Adipocyte (in vitro differentiated cells): ENCODE measurements around the gene NOL4L.

ENCODE experiments used
- DNase-seq: peaks from one replicate; pipeline ENCODE4 v3.0.0-alpha.2; 2015; ENCODE audit warnings: low read depth
- H3K27me3 ChIP-seq: replicated peaks from 2 replicates; pipeline ENCODE4 v1.7.0; 2013; ENCODE audit warnings: mild to moderate bottlenecking, low read length, moderate library complexity; ENCODE audit not compliant: control insufficient read depth, insufficient read depth
- H3K36me3 ChIP-seq: 2 replicates; pipeline ENCODE4 v1.7.0; 2013; ENCODE audit warnings: low read length, mild to moderate bottlenecking, moderate library complexity; ENCODE audit not compliant: control insufficient read depth, insufficient read depth, severe bottlenecking
- H3K4me1 ChIP-seq: 2 replicates; pipeline ENCODE4 v1.7.0; 2013; ENCODE audit warnings: mild to moderate bottlenecking, low read length, moderate library complexity; ENCODE audit not compliant: control insufficient read depth, insufficient read depth
- H3K4me3 ChIP-seq: 2 replicates; pipeline ENCODE4 v1.7.0; 2013; ENCODE audit warnings: mild to moderate bottlenecking, low read length, moderate library complexity
- H3K9ac ChIP-seq: 2 replicates; pipeline ENCODE4 v1.7.0; 2013; ENCODE audit warnings: mild to moderate bottlenecking, low read length, moderate library complexity
- H3K9me3 ChIP-seq: 2 replicates; pipeline ENCODE4 v1.7.0; 2013; ENCODE audit warnings: mild to moderate bottlenecking, low read length, moderate library complexity; ENCODE audit not compliant: control insufficient read depth

Gene NOL4L

GRCh38 chr20:32480371-32481241 is 104.5 kb downstream of the NOL4L start:
- H3K27me3 ChIP-seq = no peaks in the 10 kb centered on the region
- no peak for DNase-seq
- no peaks in the 10 kb centered on the region for H3K9me3 ChIP-seq
- H3K36me3 ChIP-seq = no peaks in the 10 kb centered on the region
- peaks cover 36% of the 10 kb centered on the region for H3K4me1 ChIP-seq
- H3K9ac ChIP-seq = peak overlapping the region; percentile 58
- peak overlapping the region; percentile 9 for H3K4me3 ChIP-seq

DNA sequence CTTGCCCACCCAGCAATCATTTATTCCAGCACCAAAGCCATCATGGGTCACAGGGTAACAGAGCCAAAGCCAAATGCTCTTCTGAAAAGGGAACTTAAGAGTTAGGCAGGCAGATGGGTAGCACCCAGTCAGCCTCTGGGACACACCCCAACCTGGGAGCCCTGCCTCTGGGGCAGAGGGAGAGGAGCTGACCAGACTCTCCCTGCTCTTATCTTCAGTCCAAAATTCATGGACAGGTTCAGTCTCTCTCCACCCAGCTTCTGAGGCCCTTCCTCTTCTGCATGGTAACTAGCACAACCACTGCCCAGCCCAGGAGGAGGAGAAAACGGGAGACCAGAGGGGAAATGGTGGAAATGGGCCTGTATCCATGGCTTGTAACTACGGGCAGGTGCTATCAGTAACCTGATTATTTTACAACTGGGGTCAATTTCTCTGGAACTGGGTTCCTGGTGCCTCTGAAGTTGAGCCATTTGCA is 105.4 kb downstream of the NOL4L start:
- H3K27me3 ChIP-seq = no peaks in the 10 kb centered on the region
- no peak overlapping the region for H3K9ac ChIP-seq
- H3K9me3 ChIP-seq = no peaks in the 10 kb centered on the region
- no peak overlapping the region for H3K4me3 ChIP-seq
- no peak for DNase-seq
- no peaks in the 10 kb centered on the region for H3K36me3 ChIP-seq
- H3K4me1 ChIP-seq = peaks cover 42% of the 10 kb centered on the region

DNA sequence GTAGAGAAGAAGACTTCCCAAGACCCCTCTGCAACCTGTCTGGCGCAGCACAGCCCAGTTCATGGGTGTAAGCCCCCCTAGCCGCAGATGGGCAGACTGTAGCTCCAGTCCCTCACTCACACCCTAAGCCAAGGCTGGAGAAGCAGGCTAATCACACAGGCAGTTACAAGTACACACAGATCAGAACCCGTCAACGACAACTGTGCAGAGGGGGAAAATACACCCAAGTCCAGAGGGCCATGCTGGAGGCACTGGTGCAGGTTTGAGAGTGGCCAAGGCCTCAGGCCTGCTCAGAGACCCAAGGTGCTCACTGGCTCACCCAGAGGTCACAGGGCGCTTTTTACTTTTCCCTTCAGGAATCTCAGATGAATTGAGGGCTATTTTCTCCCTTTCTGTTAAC is 106.1 kb downstream of the NOL4L start:
- H3K4me1 ChIP-seq = peaks cover 47% of the 10 kb centered on the region
- no peak overlapping the region for H3K4me3 ChIP-seq

GRCh38 chr20:32478576-32478975 is 106.6 kb downstream of the NOL4L start:
- Histone ChIP-seq H3K4me1 (peaks cover 52% of the 10 kb centered on the region), H3K9ac (no peak overlapping the region), H3K36me3 (no peaks in the 10 kb centered on the region), H3K4me3 (no peak overlapping the region), H3K9me3 (no peaks in the 10 kb centered on the region), H3K27me3 (no peaks in the 10 kb centered on the region)
- no peak for DNase-seq

More for the DNA sequence above, 106.1 kb downstream of the NOL4L start:
- no peaks in the 10 kb centered on the region for H3K27me3 ChIP-seq
- H3K9ac ChIP-seq = no peak overlapping the region
- no peaks in the 10 kb centered on the region for H3K9me3 ChIP-seq
- no peaks in the 10 kb centered on the region for H3K36me3 ChIP-seq
- no peak for DNase-seq

DNA sequence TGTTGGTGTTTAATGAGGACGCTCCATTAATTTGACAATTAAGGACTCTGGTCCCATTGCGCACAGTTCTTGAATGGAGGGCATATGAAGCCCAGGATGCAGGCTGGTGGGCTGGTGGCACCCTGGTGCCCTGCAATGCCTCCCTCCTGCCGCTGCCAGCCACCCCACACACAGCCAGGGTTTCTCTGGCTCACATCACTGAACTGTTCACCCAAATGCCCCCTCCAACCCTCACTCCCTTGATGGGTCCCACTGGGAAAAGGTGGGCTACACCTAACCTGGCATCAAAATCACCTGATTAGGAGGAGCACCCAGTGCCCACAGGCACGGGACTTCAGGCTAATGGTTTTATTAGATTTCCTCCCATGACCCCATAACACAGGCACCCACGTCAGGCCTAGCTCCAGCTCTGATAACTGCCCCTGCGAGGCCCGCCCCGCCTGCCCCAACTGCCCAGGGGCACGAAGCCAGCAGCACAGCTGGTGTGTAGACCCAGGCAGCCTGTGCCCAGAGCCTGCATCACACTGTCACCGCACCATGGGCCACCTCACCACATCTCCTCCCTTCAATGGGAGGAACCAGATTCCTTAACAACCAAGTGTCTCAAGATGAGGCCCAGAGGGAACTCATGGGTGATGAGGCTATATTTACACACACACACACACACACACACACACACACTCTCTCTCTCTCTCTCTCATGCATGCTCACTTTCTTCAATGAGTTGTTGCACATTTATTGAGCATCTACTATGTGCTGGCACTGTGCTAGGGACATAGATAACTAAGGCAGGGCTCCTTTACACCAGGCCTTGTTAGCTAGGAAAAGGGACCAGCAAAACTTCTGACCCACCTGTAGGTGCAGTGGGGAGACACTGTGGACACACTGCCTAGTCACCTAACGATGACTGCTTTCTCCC is 107.3 kb downstream of the NOL4L start:
- peaks cover 54% of the 10 kb centered on the region for H3K4me1 ChIP-seq
- no peak overlapping the region for H3K9ac ChIP-seq
- DNase-seq = no peak
- no peaks in the 10 kb centered on the region for H3K9me3 ChIP-seq
- no peak overlapping the region for H3K4me3 ChIP-seq
- no peaks in the 10 kb centered on the region for H3K36me3 ChIP-seq
- no peaks in the 10 kb centered on the region for H3K27me3 ChIP-seq

- peaks cover 2% of the 10 kb centered on the region for H3K36me3 ChIP-seq
- peaks cover 53% of the 10 kb centered on the region for H3K4me1 ChIP-seq
- no peak overlapping the region for H3K9ac ChIP-seq
- DNase-seq = no peak
- H3K4me3 ChIP-seq = no peak overlapping the region
- no peaks in the 10 kb centered on the region for H3K27me3 ChIP-seq
- no peaks in the 10 kb centered on the region for H3K9me3 ChIP-seq
Observed at GRCh38 chr20:32476684-32477593, 108.2 kb downstream of the NOL4L start.

- peak; percentile 95 for DNase-seq
- H3K9ac ChIP-seq = peak overlapping the region; percentile 81
- H3K4me1 ChIP-seq = peaks cover 37% of the 10 kb centered on the region
- H3K9me3 ChIP-seq = no peaks in the 10 kb centered on the region
- no peaks in the 10 kb centered on the region for H3K27me3 ChIP-seq
- H3K36me3 ChIP-seq = peaks cover 6% of the 10 kb centered on the region
- peak overlapping the region; percentile 74 for H3K4me3 ChIP-seq
Observed at GRCh38 chr20:32474967-32475811, 109.9 kb downstream of the NOL4L start.

- no peak for DNase-seq
- Histone ChIP-seq H3K9me3 (no peaks in the 10 kb centered on the region), H3K4me3 (peak overlapping the region; percentile 74), H3K9ac (peak overlapping the region; percentile 81), H3K27me3 (no peaks in the 10 kb centered on the region), H3K36me3 (peaks cover 6% of the 10 kb centered on the region), H3K4me1 (peaks cover 35% of the 10 kb centered on the region)
Observed at GRCh38 chr20:32474717-32474966, 110.5 kb downstream of the NOL4L start.

GRCh38 chr20:32474009-32474716 is 111.0 kb downstream of the NOL4L start:
- DNase-seq = no peak
- peaks cover 35% of the 10 kb centered on the region for H3K4me1 ChIP-seq
- H3K4me3 ChIP-seq = peak overlapping the region; percentile 74
- H3K36me3 ChIP-seq = peaks cover 6% of the 10 kb centered on the region
- no peaks in the 10 kb centered on the region for H3K9me3 ChIP-seq
- peak overlapping the region; percentile 81 for H3K9ac ChIP-seq
- H3K27me3 ChIP-seq = no peaks in the 10 kb centered on the region
